HG02678 (cell line): ENCODE data around the gene SMC1B.
"Not testable (repeated sequence)": the region's sequence is repeated elsewhere in the genome, so short reads cannot be mapped to it uniquely, and the experiment has no call there.

Source experiments
- ATAC-seq: cut with Tn5 transposase; IDR thresholded peaks from one replicate; pipeline ENCODE4 v1.9.1; 2021; ENCODE audit warnings: mild to moderate bottlenecking, moderate library complexity; ENCODE audit not compliant: unreplicated experiment

SMC1B gene

GRCh38 chr22:45421349-45422055, 8.1 kb upstream of the SMC1B start:
- no peak for ATAC-seq

GRCh38 chr22:45420539-45420938, 7.1 kb upstream of the SMC1B start:
- no peak for ATAC-seq

GRCh38 chr22:45420011-45420410, 6.6 kb upstream of the SMC1B start:
- ATAC-seq, result no peak

GRCh38 chr22:45418770-45419138, 5.4 kb upstream of the SMC1B start:
- no peak for ATAC-seq

- ATAC-seq, result no peak
Observed at GRCh38 chr22:45418056-45418769, 4.8 kb upstream of the SMC1B start.

- ATAC-seq, result no peak
Observed at GRCh38 chr22:45413013-45413367, 409 bp downstream of the SMC1B start.

- no peak for ATAC-seq
Observed at GRCh38 chr22:45407793-45408192, 5.6 kb downstream of the SMC1B start.

- ATAC-seq, result no peak
Observed at GRCh38 chr22:45402466-45402985, 10.9 kb downstream of the SMC1B start.

GRCh38 chr22:45399712-45400445, 13.5 kb downstream of the SMC1B start:
- ATAC-seq, result no peak

- ATAC-seq, result no peak
Observed at GRCh38 chr22:45398214-45398613, 15.2 kb downstream of the SMC1B start.

GRCh38 chr22:45397806-45398205, 15.6 kb downstream of the SMC1B start:
- ATAC-seq, result no peak

GRCh38 chr22:45389546-45389945, 23.9 kb downstream of the SMC1B start:
- ATAC-seq, result no peak

GRCh38 chr22:45381348-45381747, 32.1 kb downstream of the SMC1B start:
- no peak for ATAC-seq

GRCh38 chr22:45376703-45377102, 36.7 kb downstream of the SMC1B start:
- no peak for ATAC-seq

GRCh38 chr22:45376009-45376408, 37.4 kb downstream of the SMC1B start:
- no peak for ATAC-seq

- not testable (repeated sequence) for ATAC-seq
Observed at GRCh38 chr22:45373592-45373991, 39.8 kb downstream of the SMC1B start.

- no peak for ATAC-seq
Observed at GRCh38 chr22:45366713-45367112, 46.7 kb downstream of the SMC1B start.

GRCh38 chr22:45359627-45360026, 53.8 kb downstream of the SMC1B start:
- ATAC-seq, result no peak

- ATAC-seq, result no peak
Observed at GRCh38 chr22:45358127-45358526, 55.3 kb downstream of the SMC1B start.

GRCh38 chr22:45357490-45357889, 55.9 kb downstream of the SMC1B start:
- ATAC-seq, result no peak

GRCh38 chr22:45353786-45354185, 59.6 kb downstream of the SMC1B start:
- ATAC-seq, result no peak

GRCh38 chr22:45352757-45353156, 60.6 kb downstream of the SMC1B start:
- not testable (repeated sequence) for ATAC-seq
